DND-41 (cell line): ENCODE measurements around the gene PPP1R14B.

Source experiments
- CTCF ChIP-seq: IDR thresholded peaks from 2 replicates; pipeline ENCODE4 v1.5.1; 2012; ENCODE audit warnings: borderline replicate concordance, low read length, moderate library complexity, mild to moderate bottlenecking; ENCODE audit not compliant: poor library complexity, severe bottlenecking; ENCODE audit errors: extremely low read depth
- EZH2 ChIP-seq: IDR thresholded peaks from 3 replicates; pipeline ENCODE4 v1.6.1; 2012; ENCODE audit warnings: borderline replicate concordance, low read depth, mild to moderate bottlenecking, moderate library complexity, low read length, inconsistent platforms; ENCODE audit not compliant: severe bottlenecking

DNA sequence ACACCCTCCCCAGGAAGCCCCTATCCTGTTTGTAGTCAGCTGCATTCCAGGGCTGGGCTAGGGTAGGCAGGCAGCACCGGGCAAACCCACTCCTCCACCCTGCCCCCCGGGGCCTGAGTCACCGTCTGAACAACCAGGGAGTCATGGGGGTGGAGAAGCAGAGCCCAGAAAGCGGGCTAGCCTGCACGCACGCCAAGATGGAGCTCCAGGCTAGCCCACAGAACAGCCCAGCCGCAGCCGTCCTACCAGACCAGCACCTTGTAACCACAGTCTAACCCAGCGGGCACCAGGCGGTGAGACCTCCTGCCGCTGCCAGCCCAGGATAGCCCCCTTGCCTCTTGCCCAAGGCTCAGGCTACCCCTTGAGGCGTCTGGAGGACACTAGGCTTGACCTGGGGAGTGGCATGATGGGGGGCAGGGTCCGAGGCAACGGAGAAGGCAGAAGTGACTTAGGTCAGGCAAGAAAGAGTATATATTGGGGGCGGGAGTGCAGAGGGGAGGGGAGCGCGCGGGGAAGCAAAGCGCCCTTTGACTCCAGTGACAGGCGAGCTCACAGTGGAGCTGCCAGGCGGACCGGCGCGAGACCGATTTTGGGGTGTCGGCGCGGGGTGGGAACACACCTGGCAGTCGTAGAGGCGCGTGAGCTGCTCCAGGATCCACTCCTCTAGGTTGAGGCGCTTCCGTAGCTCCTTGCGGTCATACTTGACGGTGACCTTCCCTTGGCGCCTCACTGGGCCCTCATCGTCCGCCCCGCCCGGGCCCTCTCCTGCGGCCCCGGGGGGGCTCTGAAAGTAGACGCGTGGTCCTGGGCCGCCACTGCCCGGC, 734 bp downstream of the PPP1R14B start:
- no peak for TF ChIP-seq CTCF
- TF ChIP-seq EZH2, result no peak
